C4-2B (cell line): ENCODE data around the gene TMEM92.

Experiments used
- ZFX ChIP-seq: fragments of 450-650 bp; IDR thresholded peaks from 2 replicates; pipeline ENCODE4 v1.6.1; 2017
- TF ChIP-seq, protein P1 (sequence below): fragments of 450-650 bp; conservative IDR thresholded peaks from 2 replicates; pipeline ENCODE4 v1.5.1; 2017; ENCODE audit warnings: mild to moderate bottlenecking

DNA sequence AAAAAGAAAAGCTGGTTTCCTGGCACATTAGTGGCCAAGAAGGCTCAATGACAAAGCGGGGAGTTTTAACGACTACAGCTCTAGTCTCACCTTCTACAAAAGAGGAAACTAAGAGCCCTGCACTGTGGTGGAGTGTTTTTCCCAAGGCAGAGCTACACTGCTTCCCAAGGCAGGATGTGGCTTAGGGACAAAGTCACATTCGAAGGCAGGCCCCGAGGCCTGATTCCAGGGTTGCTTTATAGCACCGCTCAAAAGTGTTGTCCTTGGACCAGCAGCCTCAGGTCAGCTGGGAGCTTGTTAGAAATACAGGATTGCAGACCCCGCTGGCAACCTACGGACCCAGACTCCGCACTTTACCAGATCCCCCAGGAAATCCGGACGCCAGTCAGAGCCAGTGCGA, 23.8 kb downstream of the TMEM92 start:
- TF ChIP-seq, protein P1, sequence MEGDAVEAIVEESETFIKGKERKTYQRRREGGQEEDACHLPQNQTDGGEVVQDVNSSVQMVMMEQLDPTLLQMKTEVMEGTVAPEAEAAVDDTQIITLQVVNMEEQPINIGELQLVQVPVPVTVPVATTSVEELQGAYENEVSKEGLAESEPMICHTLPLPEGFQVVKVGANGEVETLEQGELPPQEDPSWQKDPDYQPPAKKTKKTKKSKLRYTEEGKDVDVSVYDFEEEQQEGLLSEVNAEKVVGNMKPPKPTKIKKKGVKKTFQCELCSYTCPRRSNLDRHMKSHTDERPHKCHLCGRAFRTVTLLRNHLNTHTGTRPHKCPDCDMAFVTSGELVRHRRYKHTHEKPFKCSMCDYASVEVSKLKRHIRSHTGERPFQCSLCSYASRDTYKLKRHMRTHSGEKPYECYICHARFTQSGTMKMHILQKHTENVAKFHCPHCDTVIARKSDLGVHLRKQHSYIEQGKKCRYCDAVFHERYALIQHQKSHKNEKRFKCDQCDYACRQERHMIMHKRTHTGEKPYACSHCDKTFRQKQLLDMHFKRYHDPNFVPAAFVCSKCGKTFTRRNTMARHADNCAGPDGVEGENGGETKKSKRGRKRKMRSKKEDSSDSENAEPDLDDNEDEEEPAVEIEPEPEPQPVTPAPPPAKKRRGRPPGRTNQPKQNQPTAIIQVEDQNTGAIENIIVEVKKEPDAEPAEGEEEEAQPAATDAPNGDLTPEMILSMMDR, result no peak
- no peak for TF ChIP-seq ZFX
